Dermis lymphatic vessel endothelial cell (primary cell): ENCODE measurements around the gene MTCH2. TPM values are rescaled to one million over a fixed set of nuclear protein-coding genes. Genes with fewer than 3 reads are reported as not detected.

ENCODE experiments used
- total RNA-seq: library from RNA; depleted of rRNA; stranded (reverse); fragments of >200 nt; gene quantifications from 2 replicates; pipeline ENCODE4 v1.2.1, GENCODE V29; 2014

The MTCH2 gene
- 66.1 and 90.2 TPM in 2 replicates for total RNA-seq

GRCh38 chr11:47642099-47642855, at the start of gene MTCH2:
MTCH2 (minus strand) TSS chr11:47642559; CDS start chr11:47642465, 94 bp downstream.

GRCh38 chr11:47593934-47594855, 48.2 kb downstream of the MTCH2 start, which contains the start of gene C1QTNF4:
C1QTNF4 (minus strand) TSS chr11:47594411; CDS start chr11:47590810, 3,601 bp downstream.

GRCh38 chr11:47586098-47586855, 56.1 kb downstream of the MTCH2 start, which contains the start of gene FAM180B:
FAM180B (plus strand) TSS chr11:47586678; CDS start chr11:47586769, 91 bp downstream.

GRCh38 chr11:47578524-47579494, 63.5 kb downstream of the MTCH2 start, which contains the start of the genes KBTBD4 and NDUFS3:
KBTBD4 (minus strand) TSS chr11:47578970; CDS start chr11:47578951, 19 bp downstream.
NDUFS3 (plus strand) TSS chr11:47579074; CDS start chr11:47579092, 18 bp downstream.

Other genes starting within 250 kb of the MTCH2 start
- gene SLC39A13, start 234.0 kb downstream of the MTCH2 start, total RNA-seq = 29.1 and 51.0 TPM in 2 replicates
- gene PSMC3, start 216.1 kb downstream of the MTCH2 start, total RNA-seq = 155 and 160 TPM in 2 replicates
- 0.09 and 0.22 TPM in 2 replicates for gene RAPSN, start 193.4 kb downstream of the MTCH2 start, total RNA-seq
- 77.3 and 97.3 TPM in 2 replicates for gene CELF1, start 89.4 kb downstream of the MTCH2 start, total RNA-seq
- 61.6 and 77.4 TPM in 2 replicates for gene PTPMT1, start 77.0 kb downstream of the MTCH2 start, total RNA-seq
- gene KBTBD4, start 63.6 kb downstream of the MTCH2 start, total RNA-seq = 34.2 and 37.9 TPM in 2 replicates
- 72.7 and 90.9 TPM in 2 replicates for gene NDUFS3, start 63.5 kb downstream of the MTCH2 start, total RNA-seq
- gene FAM180B, start 55.9 kb downstream of the MTCH2 start, total RNA-seq = not detected in 2 replicates
- 0.17 and 0.76 TPM in 2 replicates for gene C1QTNF4, start 48.1 kb downstream of the MTCH2 start, total RNA-seq
- 0.09 and 0.11 TPM in 2 replicates for gene AGBL2, start 72.8 kb upstream of the MTCH2 start, total RNA-seq
- gene FNBP4, start 124.8 kb upstream of the MTCH2 start, total RNA-seq = 45.4 and 46.4 TPM in 2 replicates
- 14.7 and 26.6 TPM in 2 replicates for gene NUP160, start 205.8 kb upstream of the MTCH2 start, total RNA-seq